SU-DHL-6 (cell line): ENCODE data around the gene CDC27.

Experiments used
- EZH2phosphoT487 ChIP-seq: fragments of 200-600 bp; sonication (generic), shearing (Covaris generic); conservative IDR thresholded peaks from 2 replicates; pipeline ENCODE4 v1.6.1; 2018; ENCODE audit warnings: mild to moderate bottlenecking, antibody characterized with exemption, low read length, moderate library complexity, mixed read lengths
- TF ChIP-seq, protein P1 (sequence below): fragments of 200-600 bp; sonication (generic); IDR thresholded peaks from one replicate; pipeline ENCODE4 v1.5.1; 2017; ENCODE audit warnings: antibody characterized with exemption, mild to moderate bottlenecking, low read length, moderate library complexity; ENCODE audit not compliant: insufficient read depth, poor library complexity, severe bottlenecking

DNA sequence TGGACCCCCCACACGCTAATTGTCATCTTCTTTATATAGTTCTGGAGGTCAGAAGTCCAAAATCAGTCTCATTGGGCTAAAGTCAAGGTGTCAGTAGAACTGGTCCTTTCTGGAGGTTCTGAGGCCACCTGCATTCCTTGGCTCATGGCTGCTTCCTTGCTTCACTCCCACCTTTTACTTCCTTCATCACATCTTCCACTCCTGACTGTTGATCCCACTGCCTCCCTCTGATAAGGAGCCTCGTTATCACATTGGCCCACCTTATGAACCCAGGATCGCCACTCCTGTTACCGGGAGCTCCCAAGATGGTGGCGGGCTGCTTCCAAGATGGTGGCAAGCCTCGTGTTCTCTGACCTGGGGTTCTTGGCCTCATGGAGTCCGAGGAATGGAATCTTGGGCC is 83.0 kb downstream of the CDC27 start:
- TF ChIP-seq, protein P1, sequence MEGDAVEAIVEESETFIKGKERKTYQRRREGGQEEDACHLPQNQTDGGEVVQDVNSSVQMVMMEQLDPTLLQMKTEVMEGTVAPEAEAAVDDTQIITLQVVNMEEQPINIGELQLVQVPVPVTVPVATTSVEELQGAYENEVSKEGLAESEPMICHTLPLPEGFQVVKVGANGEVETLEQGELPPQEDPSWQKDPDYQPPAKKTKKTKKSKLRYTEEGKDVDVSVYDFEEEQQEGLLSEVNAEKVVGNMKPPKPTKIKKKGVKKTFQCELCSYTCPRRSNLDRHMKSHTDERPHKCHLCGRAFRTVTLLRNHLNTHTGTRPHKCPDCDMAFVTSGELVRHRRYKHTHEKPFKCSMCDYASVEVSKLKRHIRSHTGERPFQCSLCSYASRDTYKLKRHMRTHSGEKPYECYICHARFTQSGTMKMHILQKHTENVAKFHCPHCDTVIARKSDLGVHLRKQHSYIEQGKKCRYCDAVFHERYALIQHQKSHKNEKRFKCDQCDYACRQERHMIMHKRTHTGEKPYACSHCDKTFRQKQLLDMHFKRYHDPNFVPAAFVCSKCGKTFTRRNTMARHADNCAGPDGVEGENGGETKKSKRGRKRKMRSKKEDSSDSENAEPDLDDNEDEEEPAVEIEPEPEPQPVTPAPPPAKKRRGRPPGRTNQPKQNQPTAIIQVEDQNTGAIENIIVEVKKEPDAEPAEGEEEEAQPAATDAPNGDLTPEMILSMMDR: no peak
- no peak for TF ChIP-seq EZH2phosphoT487
